ENCODE data around the gene GPR4.

GPR4 gene

GRCh38 chr19:45554481-45554880 is 47.5 kb downstream of the GPR4 start:
- no peak for DNase-seq (ENCODE audit: low read depth in 2 of 2)

- DNase-seq (ENCODE audit: low read depth in 2 of 2) = no peak
These were observed 48.5 kb downstream of the GPR4 start for GRCh38 chr19:45553464-45553863.

GRCh38 chr19:45547965-45548609 is 53.9 kb downstream of the GPR4 start:
- no peak for DNase-seq (ENCODE audit: low read depth in 2 of 2)

- DNase-seq (ENCODE audit: low read depth in 2 of 2) = no peak
These were observed 54.7 kb downstream of the GPR4 start for GRCh38 chr19:45547211-45547770.

- no peak for DNase-seq (ENCODE audit: low read depth in 2 of 2)
These were observed 59.8 kb downstream of the GPR4 start for GRCh38 chr19:45542234-45542668.

Data from stimulated activated CD4-positive, alpha-beta T cell treated with anti-CD3 and anti-CD28 coated beads, Interleukin-12 subunit alpha, Interleukin-12 subunit beta, amount 100 ng/mL, for 24 hours (primary cell).